NCI-H2029 treated with DMSO at 0.1 percent for 48 hours (cell line): ENCODE results near the gene TMEM185B.

ENCODE experiments used
- DNase-seq: peaks from one replicate; lab custom pipeline; 2025; lab: John Stamatoyannopoulos, UW

TMEM185B gene

DNA sequence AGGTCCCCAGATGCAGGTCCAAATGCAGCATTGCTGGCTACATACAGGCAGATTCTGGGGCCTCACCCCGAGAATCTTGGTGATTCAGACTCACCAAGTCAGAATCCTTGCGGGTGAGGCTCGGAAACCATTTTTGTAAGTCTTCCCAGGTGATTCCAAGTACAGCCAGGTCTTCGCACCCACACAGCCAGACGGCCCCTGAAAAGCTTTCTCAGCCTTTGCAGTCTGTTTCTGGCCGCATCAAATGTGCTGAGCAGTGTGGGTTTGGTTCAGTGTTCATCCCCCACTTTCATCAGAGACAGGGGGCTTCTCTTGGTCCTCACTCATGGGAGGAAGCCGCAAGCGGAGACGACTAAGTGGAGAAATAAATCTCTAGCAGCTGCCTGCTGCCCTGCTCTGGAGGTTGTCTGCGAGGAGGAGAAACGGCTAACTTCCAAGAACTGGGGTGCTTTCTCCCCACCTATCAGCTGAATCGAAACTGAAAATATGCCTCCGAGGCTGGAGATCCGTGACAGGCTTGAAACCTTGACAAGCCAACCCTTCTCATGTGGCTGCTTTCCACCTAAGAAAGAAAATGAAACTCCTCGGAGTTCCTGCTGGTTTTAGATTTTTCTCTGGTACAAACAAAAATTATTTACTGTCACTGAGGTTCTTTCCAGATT, 8.9 kb upstream of the TMEM185B start:
- no peak for DNase-seq

DNA sequence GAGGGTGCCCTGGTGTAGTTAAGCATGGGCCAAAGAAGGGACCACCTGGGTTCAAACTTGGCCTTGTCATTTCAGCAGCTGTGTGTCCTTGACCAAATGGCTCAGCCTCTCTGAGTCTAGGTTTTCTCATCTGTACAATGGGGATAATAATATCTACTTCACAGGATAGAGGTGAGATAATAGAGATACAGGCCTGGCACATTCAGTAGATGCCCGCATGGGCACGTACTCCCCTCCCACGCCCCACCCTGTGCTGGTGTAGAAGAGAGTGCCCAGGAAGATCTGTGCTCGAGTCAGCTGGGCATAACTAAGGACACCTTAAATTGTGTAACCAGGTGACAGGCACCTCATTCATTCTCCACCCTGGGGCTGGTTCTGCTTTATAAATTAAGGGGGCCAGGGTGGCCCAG, 8.4 kb upstream of the TMEM185B start:
- DNase-seq: no peak

DNA sequence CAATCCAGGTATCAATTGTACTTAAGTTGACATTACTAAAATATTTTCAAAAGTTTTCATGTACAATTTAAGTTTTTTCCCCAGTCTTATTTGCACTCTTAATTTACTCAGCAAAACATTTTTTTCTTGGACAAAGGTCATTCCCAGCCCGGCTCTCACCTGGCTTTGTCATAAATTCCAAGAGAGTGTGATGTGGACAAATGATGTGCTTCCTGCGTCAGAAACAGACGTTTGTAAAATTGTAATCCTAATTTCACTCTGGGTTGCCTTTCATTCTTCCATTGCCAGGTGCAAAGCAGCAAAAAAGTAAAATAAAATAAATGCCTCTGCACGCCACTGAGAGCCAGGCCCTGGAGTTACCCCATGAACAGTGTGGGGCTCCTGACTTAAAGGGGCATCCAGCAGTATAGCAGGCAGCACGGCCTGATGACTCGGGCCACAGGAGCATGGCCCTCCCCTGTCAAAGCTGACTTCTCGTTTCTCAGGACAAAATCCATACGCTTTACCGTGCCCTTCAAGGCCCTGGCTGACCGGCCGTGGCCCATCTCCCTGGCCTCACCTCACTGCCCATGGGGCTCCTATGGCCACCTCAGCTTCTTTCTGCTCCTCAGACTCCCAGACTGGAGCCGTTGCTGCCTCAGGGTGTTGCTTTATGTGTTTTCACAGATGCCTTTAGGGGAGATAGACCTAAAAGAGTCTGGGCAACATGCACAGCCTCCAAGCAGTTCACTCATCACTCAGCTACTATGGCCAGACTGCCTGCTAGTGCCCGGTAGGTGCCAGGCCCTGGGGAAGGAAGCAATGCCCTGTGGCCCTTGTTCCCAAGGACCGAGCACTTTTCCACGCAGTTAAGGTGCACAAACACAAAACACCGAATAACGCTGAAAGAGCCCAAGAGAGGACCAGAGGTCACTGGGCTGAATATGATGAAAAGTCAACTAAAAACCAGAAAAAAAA, 7.6 kb upstream of the TMEM185B start:
- DNase-seq: no peak

DNA sequence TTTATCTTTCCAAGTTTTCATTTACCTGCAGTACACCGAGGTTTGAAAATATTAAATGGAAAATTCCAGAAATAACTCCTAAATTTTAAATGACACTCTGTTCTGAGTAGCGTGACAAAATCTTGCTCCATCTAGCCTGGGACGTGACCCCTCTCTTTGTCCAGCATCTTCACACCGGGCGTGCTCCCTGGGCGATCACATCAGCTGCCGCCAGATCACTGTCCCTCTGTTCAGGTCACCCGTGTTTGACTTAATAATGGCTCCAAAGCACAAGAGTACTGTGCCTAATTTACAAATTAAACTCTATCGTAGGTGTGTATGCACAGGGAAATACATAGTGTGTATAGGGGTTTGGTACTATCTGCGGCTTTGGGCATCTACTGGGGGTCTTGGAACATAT, 6.1 kb upstream of the TMEM185B start:
- DNase-seq: no peak

DNA sequence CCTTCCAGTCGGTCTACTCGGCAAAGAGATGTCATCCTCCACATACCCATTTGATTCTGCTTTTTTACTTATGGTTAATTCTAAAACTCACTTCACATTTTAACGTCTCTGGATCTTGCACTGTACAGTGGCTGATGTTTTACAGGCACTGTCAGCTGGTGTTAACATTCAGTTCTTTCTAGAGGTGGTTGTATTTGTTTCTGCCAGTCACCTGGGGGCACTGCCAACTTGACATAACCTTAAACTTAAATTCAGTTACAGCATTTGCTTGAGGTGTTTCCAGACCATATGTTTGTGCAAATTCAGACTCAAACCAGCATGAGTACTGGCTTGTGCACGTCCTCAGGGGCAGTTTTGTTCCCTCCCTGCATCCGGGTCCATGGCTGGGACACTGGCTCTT, 5.3 kb upstream of the TMEM185B start:
- no peak for DNase-seq

DNA sequence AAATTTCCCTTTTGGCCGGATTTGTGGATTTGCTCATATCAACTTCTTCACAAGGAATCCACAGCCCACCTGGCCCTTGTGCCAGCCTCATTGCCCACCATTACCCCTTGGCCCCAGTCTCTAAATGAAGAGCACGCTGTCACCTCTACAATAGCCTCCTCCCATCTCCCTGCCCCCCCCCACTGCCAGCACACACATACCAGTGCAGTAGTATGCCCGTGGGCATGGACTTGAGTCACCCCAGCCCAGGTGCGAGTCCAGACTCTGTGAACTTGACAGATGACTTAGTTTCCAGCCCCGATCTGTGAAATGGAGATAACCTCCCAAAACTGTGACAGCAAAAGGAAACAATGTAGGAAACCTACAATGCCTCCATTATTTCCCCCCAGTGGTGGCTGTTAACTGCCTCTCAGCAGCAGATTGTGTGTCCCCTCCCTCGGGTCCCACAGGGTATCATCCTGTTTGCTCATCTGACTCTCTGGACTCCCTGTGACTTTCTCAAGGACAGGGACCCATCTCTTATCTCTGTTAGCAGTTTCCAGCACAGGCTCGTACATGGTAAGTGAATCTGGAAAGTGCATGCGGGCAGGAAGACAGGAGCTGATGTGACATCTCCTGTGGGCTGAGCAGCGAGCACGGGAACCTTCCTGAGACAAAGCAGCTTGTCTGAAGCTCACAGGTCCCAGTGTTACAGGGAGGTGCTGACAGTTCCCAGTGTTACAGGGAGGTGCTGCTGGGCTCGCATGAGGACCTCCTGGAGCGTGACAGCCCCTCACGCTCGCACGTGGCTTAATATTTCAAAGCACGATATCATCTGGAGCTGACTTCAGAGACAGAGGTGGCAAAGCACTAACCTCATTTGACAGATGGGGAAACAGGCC, 4.2 kb upstream of the TMEM185B start:
- DNase-seq: no peak

DNA sequence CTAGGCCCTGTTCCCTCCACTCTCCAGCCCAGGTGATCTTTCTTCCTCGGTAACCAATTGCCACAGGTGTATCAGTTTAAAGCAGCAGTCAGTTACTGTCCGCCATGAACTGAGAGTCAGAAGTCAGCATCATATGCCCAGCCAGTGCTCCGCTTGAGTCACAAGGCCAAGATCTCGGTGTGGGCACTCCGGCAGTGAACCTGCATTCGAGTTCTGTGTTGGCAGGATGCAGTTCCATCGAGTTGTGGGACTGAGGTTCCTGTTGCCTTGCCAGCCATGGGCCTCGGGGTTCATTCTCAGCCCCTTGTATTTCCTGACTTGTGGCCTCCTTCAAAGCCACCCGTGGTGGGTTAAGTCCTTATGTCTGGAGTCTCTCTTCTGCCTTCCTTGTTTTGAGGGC, 3.1 kb upstream of the TMEM185B start:
- no peak for DNase-seq

DNA sequence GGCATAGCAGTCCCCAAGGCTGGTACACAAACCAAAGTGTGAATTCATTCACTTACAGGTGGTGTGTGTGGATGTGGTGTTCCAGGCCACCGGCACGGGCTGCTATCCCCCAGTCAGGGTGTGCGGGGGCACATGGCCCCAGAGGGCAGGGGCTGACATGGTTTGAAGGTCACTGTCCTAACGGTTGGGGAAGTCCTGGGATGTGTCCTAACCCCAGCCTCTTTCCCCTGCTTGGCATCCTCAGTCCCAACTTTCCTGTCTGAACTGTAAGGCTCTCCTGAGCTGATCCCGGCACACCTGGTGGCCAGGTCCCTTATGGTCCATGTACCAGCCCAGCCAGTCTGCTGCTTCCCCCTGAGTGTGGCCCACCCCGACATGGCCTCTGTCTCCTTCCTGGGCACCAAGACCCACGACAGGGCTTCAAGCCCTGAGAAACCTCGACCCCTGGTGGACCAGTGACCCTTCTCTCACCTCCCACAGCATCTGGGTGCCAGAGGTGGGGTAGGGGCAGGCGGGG, 2.4 kb upstream of the TMEM185B start:
- DNase-seq: no peak

DNA sequence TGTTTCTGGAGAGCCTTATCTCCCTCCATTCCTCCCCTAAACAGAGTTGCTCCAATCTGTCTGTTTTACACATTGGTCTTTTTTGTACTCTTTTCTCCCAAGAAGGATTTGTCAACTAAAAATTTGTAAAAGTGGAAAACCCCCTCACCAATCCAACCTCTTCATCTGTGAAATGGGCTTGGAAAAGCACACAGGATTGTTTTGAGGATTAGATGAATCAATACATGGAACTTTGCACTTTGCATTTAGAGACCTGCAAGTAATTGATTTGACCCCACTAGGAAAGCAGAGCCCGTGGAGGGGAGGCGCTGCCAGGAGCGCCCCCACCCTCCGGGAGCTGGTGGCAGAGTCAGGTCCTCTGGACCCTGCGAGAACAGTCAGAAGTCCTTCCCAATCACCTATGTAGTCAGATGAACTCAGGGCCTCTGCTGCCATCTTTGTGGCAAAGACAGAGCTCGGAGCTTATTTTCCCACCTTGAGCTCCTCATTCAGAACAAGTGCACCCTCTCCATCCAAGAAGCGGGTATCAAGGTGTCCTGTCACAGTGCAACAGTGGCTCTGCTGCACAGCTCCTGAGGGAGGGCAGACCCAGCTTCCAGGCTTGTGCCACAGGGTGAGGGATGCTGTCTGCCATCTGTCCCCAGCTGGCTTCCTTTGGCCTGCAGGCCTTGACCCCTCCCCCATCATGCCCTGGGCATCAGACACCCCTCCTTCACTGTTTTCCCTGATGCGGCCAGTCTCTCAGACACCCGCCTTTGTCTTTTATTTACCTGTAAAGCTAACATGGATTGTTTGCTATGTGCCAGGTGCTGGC, 1.7 kb upstream of the TMEM185B start:
- peak; percentile 40 for DNase-seq

DNA sequence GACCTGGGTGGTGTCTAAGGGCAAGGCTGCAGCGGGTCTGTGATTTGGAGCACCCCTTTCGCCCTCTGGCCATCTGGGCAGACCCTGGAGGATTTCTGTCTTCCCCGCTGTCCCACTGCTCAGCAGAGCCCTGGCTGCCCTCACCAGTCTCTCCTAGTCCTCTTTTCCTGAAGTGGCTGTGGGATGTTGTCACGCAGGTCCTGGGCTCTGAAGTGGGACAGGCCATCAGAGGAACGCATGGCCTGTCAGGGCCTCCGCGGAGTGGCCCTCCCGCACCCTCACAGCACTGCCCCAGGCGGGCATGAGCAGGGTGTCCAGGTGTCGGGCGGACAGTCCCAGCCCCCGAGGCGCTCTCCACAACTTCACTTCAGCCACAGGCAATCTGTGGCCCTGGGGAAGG, 1.1 kb upstream of the TMEM185B start:
- no peak for DNase-seq

DNA sequence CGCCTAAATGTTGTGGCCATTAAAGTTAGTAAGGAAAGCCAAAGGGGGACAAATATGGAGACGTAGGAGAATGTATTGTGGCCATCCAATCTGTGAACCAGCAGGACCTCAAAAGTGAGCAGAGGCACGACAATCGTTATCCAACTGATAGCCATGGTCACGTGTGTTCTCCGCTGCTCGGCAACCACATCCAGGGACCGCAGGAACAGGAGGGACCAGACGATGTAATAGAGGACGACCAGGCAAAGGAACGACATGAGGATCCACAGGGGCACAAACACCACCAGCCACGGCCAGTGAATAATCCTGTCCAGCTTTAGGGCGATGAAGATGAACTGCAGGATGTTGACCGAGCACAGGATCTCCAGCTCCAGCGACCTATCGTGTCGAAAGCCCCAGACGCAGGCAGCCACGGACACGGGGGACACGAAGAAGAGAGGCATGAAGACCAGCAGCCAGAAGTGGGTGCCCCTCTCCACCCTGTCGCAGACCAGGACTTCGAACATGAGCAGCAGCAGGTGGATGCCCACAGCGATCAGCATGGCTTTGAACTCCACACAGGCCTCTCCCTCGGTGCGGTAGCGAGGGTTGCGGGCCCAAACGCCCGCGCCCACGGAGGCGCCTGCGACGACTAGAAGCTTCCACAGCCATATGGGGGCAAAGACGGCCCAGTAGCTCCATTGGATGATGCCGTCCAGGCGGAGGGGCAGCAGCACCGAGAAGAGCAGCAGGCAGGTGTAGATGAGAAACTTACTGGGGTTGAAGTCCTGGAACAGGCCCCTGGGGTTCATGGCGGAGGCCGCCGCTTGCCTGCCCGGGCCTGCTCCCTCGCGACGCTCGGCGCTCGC, 790 bp downstream of the TMEM185B start:
- DNase-seq: no peak

DNA sequence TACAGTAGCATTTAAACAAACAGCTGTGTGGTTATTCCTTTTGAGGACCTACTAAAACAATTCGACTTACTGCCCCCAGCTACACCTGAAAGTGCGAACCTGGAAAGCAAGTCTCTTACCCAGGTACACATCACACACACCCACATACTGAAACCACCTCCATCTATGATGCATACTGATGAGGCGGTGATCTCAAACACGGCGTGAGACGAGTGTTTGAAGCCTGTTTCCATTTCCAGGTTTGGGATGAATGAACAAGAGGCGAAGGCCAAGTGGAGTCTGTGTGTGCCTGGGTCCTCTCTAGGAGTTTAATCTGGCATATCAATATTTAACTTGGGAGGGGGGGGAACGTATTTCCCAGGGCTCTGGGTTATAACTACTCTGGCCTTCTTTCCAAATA, 1.6 kb downstream of the TMEM185B start:
- DNase-seq: no peak

DNA sequence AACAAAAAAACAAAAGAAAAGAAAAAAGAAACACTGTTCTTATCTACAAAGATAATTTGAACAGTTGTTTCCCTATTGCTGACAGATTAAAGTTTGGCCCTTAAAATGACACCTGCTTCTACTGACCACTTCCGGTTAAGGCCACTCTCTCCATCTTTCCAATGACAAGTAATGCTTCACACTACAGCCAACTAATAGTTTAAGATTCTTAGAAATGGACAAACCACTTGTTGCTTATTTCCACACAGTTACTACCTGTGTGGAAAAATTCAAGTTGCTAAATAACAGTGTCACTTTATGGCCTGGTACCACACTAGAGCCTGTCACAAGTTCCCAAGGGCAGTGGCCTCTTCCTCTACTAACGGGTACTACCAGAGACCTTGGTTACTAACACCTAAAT, 2.4 kb downstream of the TMEM185B start:
- no peak for DNase-seq

DNA sequence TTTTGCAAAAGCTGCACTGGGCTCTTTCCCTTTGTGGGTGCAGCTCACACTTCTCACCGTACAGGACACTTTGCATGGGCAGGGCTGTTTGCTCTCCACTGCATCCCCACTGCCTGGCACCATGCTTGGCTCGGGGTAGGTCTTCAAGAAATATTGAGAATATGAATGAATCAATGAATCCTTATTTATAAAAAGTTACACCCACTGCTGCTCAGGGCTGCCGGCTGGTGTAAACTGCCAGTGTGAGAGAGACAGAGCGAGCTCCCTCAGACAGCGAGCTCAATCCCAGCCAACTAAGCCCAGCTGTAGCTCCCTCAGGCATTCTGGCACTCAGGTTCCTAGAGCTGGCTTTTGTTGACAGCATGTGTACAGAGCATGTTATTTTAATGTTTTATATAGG, 3.4 kb downstream of the TMEM185B start:
- no peak for DNase-seq

DNA sequence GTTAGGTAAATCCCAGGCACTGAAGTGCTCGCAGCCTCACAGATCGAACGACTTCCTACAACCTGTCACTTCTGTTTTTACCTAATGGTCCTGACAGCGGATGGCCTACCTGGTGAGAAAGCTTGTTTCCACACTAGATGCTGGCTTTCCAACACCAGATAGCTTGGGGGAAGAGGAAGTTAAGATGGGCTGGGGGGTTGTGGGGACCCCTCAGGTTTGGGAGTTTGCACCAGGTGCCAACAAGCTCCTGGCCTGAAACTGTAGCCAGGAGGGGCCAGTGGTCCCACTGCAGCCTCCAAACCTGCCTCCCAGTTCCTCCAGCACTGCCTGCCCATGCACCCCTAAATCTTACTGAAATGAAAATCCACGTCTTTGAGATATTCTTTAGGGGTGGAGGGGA, 3.9 kb downstream of the TMEM185B start:
- no peak for DNase-seq

DNA sequence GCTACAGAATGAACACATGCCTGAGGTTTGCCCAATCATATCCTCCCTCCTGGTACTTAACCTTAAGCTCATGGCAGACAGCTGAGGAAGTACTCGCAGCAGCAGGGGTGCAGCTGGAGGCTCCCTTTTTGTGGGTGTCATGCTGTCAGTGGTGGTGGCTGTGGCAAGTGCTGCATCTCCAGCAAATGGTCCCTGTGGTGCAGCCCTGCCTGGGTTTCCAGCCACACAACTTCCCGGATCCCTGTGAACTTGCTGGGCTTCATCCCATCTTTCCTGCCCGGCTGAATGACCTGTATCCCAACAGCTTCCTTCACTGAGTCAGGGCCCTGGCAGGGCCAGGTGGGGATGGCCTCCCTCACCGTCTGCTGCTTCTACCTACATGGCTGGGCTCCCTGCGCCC, 5.0 kb downstream of the TMEM185B start:
- no peak for DNase-seq

DNA sequence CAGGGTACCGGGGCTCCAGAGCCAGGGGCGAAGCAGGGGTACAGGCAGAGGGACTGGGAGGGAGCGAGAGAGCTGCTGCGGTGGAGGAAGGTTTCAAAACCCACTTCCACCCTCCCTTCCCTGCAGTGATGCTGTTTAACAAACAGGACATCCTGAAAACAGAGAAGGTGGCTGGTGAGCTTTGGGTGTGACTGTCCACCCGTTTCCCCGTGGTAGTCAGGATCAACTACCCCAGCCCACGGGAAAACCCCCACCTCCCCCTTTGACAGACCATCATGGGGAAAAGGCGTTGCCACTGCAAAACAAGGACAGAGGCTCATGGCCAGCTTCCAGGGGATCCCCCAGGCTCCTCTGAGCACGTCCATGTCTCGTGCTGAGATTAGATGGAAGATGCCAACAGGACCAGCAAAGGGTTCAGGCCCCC, 12.9 kb downstream of the TMEM185B start:
- DNase-seq: no peak

DNA sequence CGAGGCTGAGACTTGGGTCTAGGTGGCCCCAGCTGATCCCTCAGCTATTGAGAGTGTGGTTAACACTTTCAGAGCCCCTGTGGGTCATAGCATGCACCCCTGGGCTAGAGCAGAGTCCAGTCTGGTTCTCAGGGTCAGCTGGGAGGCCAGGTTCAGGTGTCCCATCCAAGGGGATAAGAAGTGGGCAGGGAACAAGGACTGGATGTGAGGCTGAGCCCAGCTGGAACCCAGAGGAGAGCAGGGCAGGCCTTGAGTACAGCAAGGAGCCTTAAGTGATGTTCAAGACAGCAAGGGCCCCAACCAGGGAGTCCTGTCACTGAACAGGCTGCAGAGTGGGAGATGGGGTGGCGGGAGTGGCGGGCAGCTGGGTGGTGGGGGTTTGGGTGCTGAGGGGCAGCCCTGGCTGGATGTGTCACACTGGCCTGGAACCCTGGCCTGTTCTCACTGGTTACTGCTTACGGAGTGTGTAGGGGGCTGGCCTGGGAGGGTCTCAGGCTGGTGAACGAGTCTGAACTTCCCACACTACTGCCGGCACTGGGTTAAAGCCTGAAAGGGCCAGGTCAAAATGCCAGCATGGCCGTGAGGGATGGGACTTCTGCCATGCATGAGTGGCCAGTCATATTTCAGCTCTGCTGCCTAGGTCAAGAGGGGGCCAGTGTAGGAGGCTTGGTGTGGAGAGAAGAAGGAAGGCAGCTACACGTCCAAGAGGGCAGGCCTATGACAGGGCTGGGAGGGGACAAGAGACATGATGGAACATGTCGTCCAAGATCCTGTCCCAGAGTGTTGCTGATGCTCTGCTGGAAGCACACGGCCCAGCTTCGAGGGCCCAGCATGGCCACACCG, 13.6 kb downstream of the TMEM185B start:
- DNase-seq: no peak
